OCI-LY1 (cell line): ENCODE data around the gene OR52E5.

Experiments
- CTCF ChIP-seq: fragments of 200-600 bp; sonication (generic), shearing (Covaris generic); IDR thresholded peaks from 2 replicates; pipeline ENCODE4 v1.5.1; 2017; ENCODE audit warnings: mild to moderate bottlenecking, antibody characterized with exemption, low read length, moderate library complexity, mixed read lengths
- EZH2 ChIP-seq: fragments of 200-600 bp; sonication (generic), shearing (Covaris generic); IDR thresholded peaks from 2 replicates; pipeline ENCODE4 v1.8.0; 2017; ENCODE audit warnings: borderline replicate concordance, mixed run types, mild to moderate bottlenecking, antibody characterized with exemption, low read length, moderate library complexity, mixed read lengths

GRCh38 chr11:5910540-5910939 is 17.5 kb downstream of the OR52E5 start:
- TF ChIP-seq CTCF (no peak), EZH2 (no peak)
